SK-N-SH treated with all-trans-retinoic acid at 6 μM for 48 hours (cell line): ENCODE data around the gene EPB41.

Experiments
- ATAC-seq: fragments of 200-7000 bp; cut with Tn5 transposase; 3 replicates; pipeline ENCODE4 v1.9.1; 2020; ENCODE audit warnings: mild to moderate bottlenecking, moderate library complexity
- ARNTL ChIP-seq: fragments of 450-650 bp; formaldehyde crosslinking; IDR thresholded peaks from 2 replicates; pipeline ENCODE4 v1.5.0; 2020; ENCODE audit warnings: low read depth, mild to moderate bottlenecking, moderate library complexity, borderline replicate concordance
- BACH2 ChIP-seq: fragments of 250-450 bp; sonication (Bioruptor Pico); IDR thresholded peaks from 2 replicates; pipeline ENCODE4 v1.9.0; 2021; ENCODE audit warnings: mild to moderate bottlenecking, borderline replicate concordance
- CREB5 ChIP-seq: fragments of 250-450 bp; sonication (Bioruptor Pico); IDR thresholded peaks from 2 replicates; pipeline ENCODE4 v1.5.1; 2020; ENCODE audit warnings: low read depth, mild to moderate bottlenecking, moderate library complexity
- CSDC2 ChIP-seq: fragments of 250-450 bp; sonication (Bioruptor Pico); IDR thresholded peaks from 2 replicates; pipeline ENCODE4 v1.5.0; 2020; ENCODE audit warnings: mild to moderate bottlenecking, moderate library complexity
- CSRNP3 ChIP-seq: fragments of 250-450 bp; sonication (Bioruptor Pico); IDR thresholded peaks from 2 replicates; pipeline ENCODE4 v1.5.1; 2021; ENCODE audit warnings: mild to moderate bottlenecking, moderate library complexity
- ESRRG ChIP-seq: fragments of 250-450 bp; sonication (Bioruptor Pico); IDR thresholded peaks from 2 replicates; pipeline ENCODE4 v1.6.1; 2021; ENCODE audit warnings: mild to moderate bottlenecking
- GLIS3 ChIP-seq: fragments of 250-450 bp; sonication (Bioruptor Pico); IDR thresholded peaks from 2 replicates; pipeline ENCODE4 v1.5.0; 2020; ENCODE audit warnings: mild to moderate bottlenecking, moderate library complexity
- ISL1 ChIP-seq: fragments of 250-450 bp; sonication (Bioruptor Pico); IDR thresholded peaks from 2 replicates; pipeline ENCODE4 v2.1.2; 2022; ENCODE audit warnings: mild to moderate bottlenecking, moderate library complexity
- OSR1 ChIP-seq: fragments of 250-450 bp; sonication (Bioruptor Pico); IDR thresholded peaks from 2 replicates; pipeline ENCODE4 v1.8.0; 2022; ENCODE audit warnings: moderate library complexity, mild to moderate bottlenecking, inconsistent platforms
- PATZ1 ChIP-seq: fragments of 250-450 bp; sonication (Bioruptor Pico); IDR thresholded peaks from 2 replicates; pipeline ENCODE4 v1.8.0; 2020; ENCODE audit warnings: mild to moderate bottlenecking, moderate library complexity, borderline replicate concordance
- POU6F1 ChIP-seq: fragments of 250-450 bp; sonication (Bioruptor Pico); IDR thresholded peaks from 2 replicates; pipeline ENCODE4 v1.8.0; 2021; ENCODE audit warnings: low read depth, mild to moderate bottlenecking, moderate library complexity, borderline replicate concordance
- PPARA ChIP-seq: fragments of 250-450 bp; sonication (Bioruptor Pico); IDR thresholded peaks from 2 replicates; pipeline ENCODE4 v1.5.0; 2020; ENCODE audit warnings: mild to moderate bottlenecking, borderline replicate concordance
- RARB ChIP-seq: fragments of 250-450 bp; sonication (Bioruptor Pico); IDR thresholded peaks from 2 replicates; pipeline ENCODE4 v1.8.0; 2021; ENCODE audit warnings: mild to moderate bottlenecking, moderate library complexity
- SNAI2 ChIP-seq: fragments of 250-450 bp; sonication (Bioruptor Pico); IDR thresholded peaks from 2 replicates; pipeline ENCODE4 v1.5.0; 2020; ENCODE audit warnings: mild to moderate bottlenecking, moderate library complexity
- TCF4 ChIP-seq: fragments of 250-450 bp; sonication (Bioruptor Pico); IDR thresholded peaks from 2 replicates; pipeline ENCODE4 v1.8.0; 2021; ENCODE audit warnings: mild to moderate bottlenecking, moderate library complexity, borderline replicate concordance
- TOX ChIP-seq: fragments of 250-450 bp; sonication (Bioruptor Pico); IDR thresholded peaks from 2 replicates; pipeline ENCODE4 v1.8.0; 2021; ENCODE audit warnings: mild to moderate bottlenecking, moderate library complexity, borderline replicate concordance
- TSHZ2 ChIP-seq: fragments of 250-450 bp; sonication (Bioruptor Pico); IDR thresholded peaks from 2 replicates; pipeline ENCODE4 v1.5.0; 2020; ENCODE audit warnings: mild to moderate bottlenecking, moderate library complexity
- ZC3H10 ChIP-seq: fragments of 250-450 bp; sonication (Bioruptor Pico); IDR thresholded peaks from 2 replicates; pipeline ENCODE4 v1.5.1; 2021; ENCODE audit warnings: mild to moderate bottlenecking, moderate library complexity
- ZFP3 ChIP-seq: fragments of 250-450 bp; sonication (Bioruptor Pico); IDR thresholded peaks from 2 replicates; pipeline ENCODE4 v1.5.0; 2020; ENCODE audit warnings: mild to moderate bottlenecking, moderate library complexity
- ZFP30 ChIP-seq: fragments of 450-650 bp; formaldehyde crosslinking; IDR thresholded peaks from 2 replicates; pipeline ENCODE4 v1.5.0; 2022; ENCODE audit warnings: mild to moderate bottlenecking, moderate library complexity
- ZNF565 ChIP-seq: fragments of 450-650 bp; formaldehyde crosslinking; conservative IDR thresholded peaks from 2 replicates; pipeline ENCODE4 v1.5.0; 2020; ENCODE audit warnings: low read depth, mild to moderate bottlenecking, moderate library complexity
- ZNF70 ChIP-seq: fragments of 450-650 bp; formaldehyde crosslinking; IDR thresholded peaks from 2 replicates; pipeline ENCODE4 v1.5.0; 2020; ENCODE audit warnings: mild to moderate bottlenecking, moderate library complexity
- ZNF8 ChIP-seq: fragments of 450-650 bp; formaldehyde crosslinking; IDR thresholded peaks from 2 replicates; pipeline ENCODE4 v1.5.0; 2020; ENCODE audit warnings: mild to moderate bottlenecking, moderate library complexity

EPB41 gene

GRCh38 chr1:28921286-28921869, 7.0 kb downstream of the EPB41 start (continued):
- no peak for TF ChIP-seq POU6F1 (CRISPR knock-in tag)
- TF ChIP-seq ZNF565: no peak
- no peak for TF ChIP-seq GLIS3 (CRISPR knock-in tag)
- no peak for TF ChIP-seq ZNF8

- no peak for ATAC-seq
- TF ChIP-seq PPARA (CRISPR knock-in tag): no peak
- no peak for TF ChIP-seq ISL1 (CRISPR knock-in tag)
- TF ChIP-seq PATZ1 (CRISPR knock-in tag): no peak
- TF ChIP-seq ZC3H10 (CRISPR knock-in tag): no peak
- TF ChIP-seq GLIS3 (CRISPR knock-in tag): no peak
- TF ChIP-seq ZFP3 (CRISPR knock-in tag): no peak
- no peak for TF ChIP-seq CSDC2 (CRISPR knock-in tag)
- no peak for TF ChIP-seq ZNF8
- no peak for TF ChIP-seq TSHZ2 (CRISPR knock-in tag)
- TF ChIP-seq ZNF70 (CRISPR knock-in tag): no peak
- TF ChIP-seq CREB5 (CRISPR knock-in tag): no peak
- no peak for TF ChIP-seq ZFP30
- no peak for TF ChIP-seq OSR1 (CRISPR knock-in tag)
- TF ChIP-seq TOX (CRISPR knock-in tag): no peak
- TF ChIP-seq ARNTL (CRISPR knock-in tag): no peak
- TF ChIP-seq BACH2: no peak
- TF ChIP-seq ESRRG (CRISPR knock-in tag): no peak
- TF ChIP-seq RARB: no peak
Observed at GRCh38 chr1:28925350-28925891, 11.1 kb downstream of the EPB41 start.

- no peak for TF ChIP-seq PATZ1 (CRISPR knock-in tag)
- no peak for TF ChIP-seq SNAI2
- TF ChIP-seq TCF4 (CRISPR knock-in tag): no peak
- no peak for TF ChIP-seq CSDC2 (CRISPR knock-in tag)
- TF ChIP-seq CSRNP3 (CRISPR knock-in tag): no peak
- no peak for TF ChIP-seq POU6F1 (CRISPR knock-in tag)
- TF ChIP-seq, all 23 proteins: peak for 0
- no peak for ATAC-seq
Observed at GRCh38 chr1:28926629-28927265, 12.4 kb downstream of the EPB41 start.
